GM12878 (cell line): ENCODE measurements around the gene OAF. TPM values are rescaled to one million over a fixed set of nuclear protein-coding genes. Genes with fewer than 3 reads are reported as not detected.
A peak's percentile ranks its signal among the peaks of the same experiment; 100 is the strongest.

Experiments used
- BACH1 ChIP-seq: fragments of 450-650 bp; IDR thresholded peaks from 2 replicates; pipeline ENCODE4 v1.6.1; 2017; ENCODE audit warnings: mild to moderate bottlenecking, borderline replicate concordance
- CEBPZ ChIP-seq: fragments of 150-350 bp; IDR thresholded peaks from 2 replicates; pipeline ENCODE4 v1.6.1; 2016; ENCODE audit warnings: low read depth, low read length
- CUX1 ChIP-seq: IDR thresholded peaks from 2 replicates; pipeline ENCODE4 v1.6.1; 2012; ENCODE audit warnings: improper control_type of control experiment, low read depth, low read length; ENCODE audit not compliant: insufficient replicate concordance
- HSF1 ChIP-seq: fragments of 150-350 bp; IDR thresholded peaks from 2 replicates; pipeline ENCODE4 v1.6.1; 2014; ENCODE audit warnings: mild to moderate bottlenecking, low read depth, low read length
- NKRF ChIP-seq: fragments of 450-650 bp; conservative IDR thresholded peaks from 2 replicates; pipeline ENCODE4 v1.6.1; 2017; ENCODE audit warnings: mild to moderate bottlenecking, moderate library complexity
- RUNX3 ChIP-seq: IDR thresholded peaks from 2 replicates; pipeline ENCODE4 v1.6.1; 2012; ENCODE audit warnings: low read length, inconsistent platforms
- ZBTB4 ChIP-seq: fragments of 450-650 bp; formaldehyde crosslinking; IDR thresholded peaks from 2 replicates; pipeline ENCODE4 v1.4.0; 2022; ENCODE audit warnings: mild to moderate bottlenecking, moderate library complexity
- ZNF274 ChIP-seq: IDR thresholded peaks from one replicate; pipeline ENCODE4 v1.8.0; 2011; ENCODE audit not compliant: insufficient read length, insufficient read depth
- polyA plus RNA-seq, 11 experiments: library from polyadenylated mRNA; depleted of rRNA in 4 of 11; unstranded in 6 of 11; stranded (reverse) in 5 of 11; fragments of >200 nt; fragmentation: Nextera tagmentation in 4 of 11; fragmentation: Illumina TruSeq in 1 of 11; extraction: Ambion mirVana in 4 of 11; extraction: Trizol in 1 of 11; gene quantifications; 1 replicate in 1 of 11; 2 replicates in 10 of 11; pipeline versions ENCODE4 v1.2.1 to v1.2.3, GENCODE V29; 2011 to 2016; ENCODE audit warnings: inconsistent platforms in 2 of 11, missing spikeins in 2 of 11, low read depth in 1 of 11
- total RNA-seq, 4 experiments: library from RNA; depleted of rRNA in 3 of 4; stranded (reverse); fragments of >200 nt in 3 of 4; fragmentation: Illumina TruSeq in 1 of 4; extraction: Trizol in 1 of 4; gene quantifications; 2 replicates each; pipeline versions ENCODE4 v1.2.1 to v1.2.3, GENCODE V29; 2013 to 2021

OAF gene
- total and polyA plus RNA-seq, 10 of the 15 experiments (the other 5 are each of a cell fraction or from before 2014, with no cell fraction given): 0.10 to 4.7 (median 1.1) TPM

GRCh38 chr11:120249279-120250262 lies 38.7 kb downstream of the OAF start (continued):
- TF ChIP-seq CEBPZ (no peak), ZBTB4 (CRISPR knock-in tag) (no peak), ZNF274 (no peak), RUNX3 (peak; percentile 75), BACH1 (no peak), NKRF (0 out of 2 replicates have a peak, but pooled peaks have one; percentile 16), HSF1 (no peak), CUX1 (peak; percentile 35)
